CD8-positive, alpha-beta memory T cell (primary cell): Measurements from ENCODE around the gene DLG1. TPM values are rescaled to one million over a fixed set of nuclear protein-coding genes. Genes with fewer than 3 reads are reported as not detected.

ENCODE experiments used
- CTCF ChIA-PET: fragments of 350-600 bp; sonication (Branson Sonifier 250); formaldehyde crosslinking; loops from one replicate; lab custom pipeline; 2021; ENCODE audit warnings: antibody characterized with exemption; lab: Charles Lee
- POLR2A ChIA-PET: fragments of 350-600 bp; sonication (Branson Sonifier 250); formaldehyde crosslinking; loops from one replicate; lab custom pipeline; 2021; ENCODE audit warnings: antibody characterized with exemption; lab: Charles Lee
- DNase-seq, 5 donors: peaks; one replicate each; pipeline versions ENCODE4 v3.0.0 to v3.0.0-alpha.2; 2020 to 2022; ENCODE audit warnings: mixed read lengths in 1 of 5
- H3K27ac ChIP-seq: one replicate; pipeline ENCODE4 v1.7.0; 2013; ENCODE audit warnings: low read depth, mild to moderate bottlenecking, low read length, moderate library complexity
- H3K27me3 ChIP-seq: 2 replicates; pipeline ENCODE4 v1.7.0; 2013; ENCODE audit warnings: low read length, mild to moderate bottlenecking; ENCODE audit not compliant: insufficient read depth, poor library complexity, severe bottlenecking
- H3K36me3 ChIP-seq: 2 replicates; pipeline ENCODE4 v1.7.0; 2013; ENCODE audit warnings: mild to moderate bottlenecking, low read length, moderate library complexity; ENCODE audit not compliant: insufficient read depth
- H3K4me1 ChIP-seq: 2 replicates; pipeline ENCODE4 v1.7.0; 2013; ENCODE audit warnings: mild to moderate bottlenecking, low read length, moderate library complexity; ENCODE audit not compliant: insufficient read depth
- H3K4me3 ChIP-seq: 2 replicates; pipeline ENCODE4 v1.7.0; 2013; ENCODE audit warnings: mild to moderate bottlenecking, low read length
- H3K9me3 ChIP-seq: 2 replicates; pipeline ENCODE4 v1.7.0; 2013; ENCODE audit warnings: mild to moderate bottlenecking, low read length
- H3K27ac Mint-ChIP-seq, 8 donors: one replicate each; pipeline ENCODE4 v1.8.0; 2020 to 2021; ENCODE audit warnings: mixed read lengths in 8 of 8, mild to moderate bottlenecking in 6 of 8, inconsistent platforms in 3 of 8, moderate library complexity in 3 of 8
- H3K27me3 Mint-ChIP-seq, 2 donors: one replicate each; pipeline ENCODE4 v1.8.0; 2020 to 2021; ENCODE audit warnings: mixed read lengths in 2 of 2, mild to moderate bottlenecking in 1 of 2, moderate library complexity in 1 of 2
- H3K36me3 Mint-ChIP-seq, 3 donors: one replicate each; pipeline ENCODE4 v1.8.0; 2020 to 2021; ENCODE audit warnings: mixed read lengths in 3 of 3, inconsistent platforms in 1 of 3, mild to moderate bottlenecking in 1 of 3
- H3K4me1 Mint-ChIP-seq, 3 donors: one replicate each; pipeline ENCODE4 v1.8.0; 2020 to 2021; ENCODE audit warnings: mixed read lengths in 3 of 3, inconsistent platforms in 1 of 3, mild to moderate bottlenecking in 1 of 3
- H3K4me3 Mint-ChIP-seq, 7 donors: one replicate each; pipeline ENCODE4 v1.8.0; 2020 to 2021; ENCODE audit warnings: mixed read lengths in 7 of 7, mild to moderate bottlenecking in 6 of 7, moderate library complexity in 4 of 7, inconsistent platforms in 2 of 7
- H3K9me3 Mint-ChIP-seq, 5 donors: one replicate each; pipeline ENCODE4 v1.8.0; 2020 to 2022; ENCODE audit warnings: mixed read lengths in 5 of 5, mild to moderate bottlenecking in 3 of 5, moderate library complexity in 2 of 5, inconsistent platforms in 1 of 5
- polyA plus RNA-seq: library from polyadenylated mRNA; unstranded; fragments of 300-500 nt; fragmentation: Illumina TruSeq; gene quantifications from one replicate; pipeline ENCODE4 v1.2.3, GENCODE V29; 2021
- total RNA-seq, 2 experiments: library from RNA; stranded (reverse); gene quantifications; one replicate each; pipeline ENCODE4 v1.2.3, GENCODE V29; 2021

The DLG1 gene
- total and polyA plus RNA-seq, 3 experiments from 2014 or later, result 30.5 to 51.2 (median 49.2) TPM

GRCh38 chr3:197104738-197105137, 193.7 kb downstream of the DLG1 start:
- POLR2A ChIA-PET, result no interaction called here

DNA sequence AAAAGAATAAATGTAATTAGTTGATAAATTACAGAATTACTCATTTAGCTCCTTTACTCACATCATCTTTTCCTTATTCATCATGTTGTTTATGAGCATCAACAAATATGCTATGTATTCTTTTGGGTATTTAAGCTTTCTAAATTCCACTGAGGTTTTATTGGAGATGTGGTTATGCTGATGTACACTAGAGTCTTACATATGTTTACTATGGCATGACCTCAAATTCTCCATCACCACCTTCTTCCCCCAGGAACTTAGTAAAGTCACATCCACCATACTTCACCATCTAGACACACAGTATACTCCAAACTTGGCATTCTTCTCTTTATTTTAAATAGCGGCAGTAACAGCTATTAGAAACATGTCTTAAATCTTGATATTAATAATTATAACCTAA, 194.6 kb downstream of the DLG1 start:
- Histone ChIP-seq H3K9me3 (no peaks in the 10 kb centered on the region), H3K27me3 (no peaks in the 10 kb centered on the region), H3K36me3 (peaks cover 7% of the 10 kb centered on the region), H3K4me1 (no peaks in the 10 kb centered on the region), H3K27ac (no peak overlapping the region), H3K4me3 (no peak overlapping the region)
- DNase-seq, result no peak
- H3K4me1 Mint-ChIP-seq, result no peaks in the 10 kb centered on the region
- H3K27ac Mint-ChIP-seq, result no peak overlapping the region
- H3K9me3 Mint-ChIP-seq, result no peaks in the 10 kb centered on the region
- ChIA-PET POLR2A (no interaction called here), CTCF (no interaction called here)
- peaks cover 0 to 59% (median 15%) of the 10 kb centered on the region in 3 donors for H3K36me3 Mint-ChIP-seq
- no peaks in the 10 kb centered on the region for H3K27me3 Mint-ChIP-seq
- H3K4me3 Mint-ChIP-seq, result no peak overlapping the region

More at GRCh38 chr3:197104738-197105137, 193.7 kb downstream of the DLG1 start:
- Histone ChIP-seq H3K27ac (no peak overlapping the region), H3K27me3 (no peaks in the 10 kb centered on the region), H3K4me3 (no peak overlapping the region), H3K9me3 (no peaks in the 10 kb centered on the region), H3K4me1 (no peaks in the 10 kb centered on the region), H3K36me3 (peaks cover 7% of the 10 kb centered on the region)
- no peak overlapping the region for H3K4me3 Mint-ChIP-seq
- no peaks in the 10 kb centered on the region for H3K27me3 Mint-ChIP-seq
- H3K9me3 Mint-ChIP-seq, result no peaks in the 10 kb centered on the region
- CTCF ChIA-PET, result no interaction called here
- peaks cover 5 to 58% (median 19%) of the 10 kb centered on the region in 3 donors for H3K36me3 Mint-ChIP-seq
- H3K27ac Mint-ChIP-seq, result no peak overlapping the region
- DNase-seq, result no peak
- H3K4me1 Mint-ChIP-seq, result no peaks in the 10 kb centered on the region

- CTCF ChIA-PET, result no interaction called here
- Histone ChIP-seq H3K27me3 (no peaks in the 10 kb centered on the region), H3K36me3 (no peaks in the 10 kb centered on the region), H3K4me1 (no peaks in the 10 kb centered on the region), H3K9me3 (no peaks in the 10 kb centered on the region), H3K27ac (no peak overlapping the region), H3K4me3 (no peak overlapping the region)
- POLR2A ChIA-PET, result no interaction called here
- Mint-ChIP-seq H3K27me3 (no peaks in the 10 kb centered on the region), H3K9me3 (no peaks in the 10 kb centered on the region), H3K36me3 (peaks cover 3 to 31% (median 14%) of the 10 kb centered on the region in 3 donors), H3K4me1 (peaks cover 0 to 4% (median 0%) of the 10 kb centered on the region in 3 donors), H3K27ac (peak overlapping the region in 1 of 8 donors; percentile 5), H3K4me3 (no peak overlapping the region)
- DNase-seq, result no peak
Measured at GRCh38 chr3:197093871-197094270, 204.5 kb downstream of the DLG1 start.

DNA sequence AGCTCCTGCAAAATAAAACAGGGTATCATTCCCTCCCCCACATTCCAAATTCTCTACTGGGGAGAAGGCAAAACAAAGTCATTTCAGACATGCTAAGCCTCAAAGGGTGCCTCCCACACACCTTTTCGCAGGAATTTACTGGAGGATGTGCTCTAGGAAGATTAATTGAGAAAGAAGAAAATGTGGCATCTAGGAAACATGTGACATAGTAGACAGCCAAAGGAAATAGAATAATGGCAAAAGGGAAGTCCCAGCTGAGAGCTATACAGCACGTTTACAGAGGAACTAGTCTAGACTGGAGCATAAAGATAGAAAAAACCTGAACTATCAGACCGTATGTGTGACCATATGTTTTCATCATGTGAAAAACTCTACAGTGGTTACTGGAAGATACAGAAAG, 210.0 kb downstream of the DLG1 start:
- peak overlapping the region in 1 of 8 donors; percentile 23 for H3K27ac Mint-ChIP-seq
- Histone ChIP-seq H3K4me3 (no peak overlapping the region), H3K9me3 (no peaks in the 10 kb centered on the region), H3K27me3 (no peaks in the 10 kb centered on the region), H3K27ac (no peak overlapping the region), H3K4me1 (no peaks in the 10 kb centered on the region), H3K36me3 (no peaks in the 10 kb centered on the region)
- ChIA-PET POLR2A (no interaction called here), CTCF (no interaction called here)
- no peaks in the 10 kb centered on the region for H3K4me1 Mint-ChIP-seq
- H3K4me3 Mint-ChIP-seq, result no peak overlapping the region
- no peaks in the 10 kb centered on the region for H3K9me3 Mint-ChIP-seq
- DNase-seq, result no peak
- H3K36me3 Mint-ChIP-seq, result peaks cover 0 to 31% (median 12%) of the 10 kb centered on the region in 3 donors
- no peaks in the 10 kb centered on the region for H3K27me3 Mint-ChIP-seq

DNA sequence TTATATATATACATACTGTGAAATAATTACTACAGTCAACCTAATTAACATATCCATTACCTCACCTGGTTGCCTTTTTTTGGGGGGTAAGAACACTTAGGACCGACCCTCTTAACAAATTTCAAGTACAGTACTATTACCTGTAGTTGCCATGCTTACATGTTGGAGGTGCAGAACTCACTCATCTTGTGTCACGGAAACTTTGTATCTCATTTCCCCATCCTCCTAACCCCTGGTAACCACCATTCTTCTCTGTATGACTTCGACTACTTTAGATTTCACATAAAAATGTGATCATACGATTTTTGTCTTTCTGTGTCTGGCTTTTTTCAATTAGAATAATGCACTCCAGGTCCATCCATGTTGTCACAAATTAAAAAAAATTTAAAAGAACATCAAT, 213.3 kb downstream of the DLG1 start:
- no peaks in the 10 kb centered on the region for H3K27me3 ChIP-seq
- no peaks in the 10 kb centered on the region for H3K9me3 ChIP-seq
- Mint-ChIP-seq H3K9me3 (no peaks in the 10 kb centered on the region), H3K4me3 (no peak overlapping the region), H3K36me3 (peaks cover 0 to 44% (median 12%) of the 10 kb centered on the region in 3 donors), H3K4me1 (no peaks in the 10 kb centered on the region), H3K27me3 (no peaks in the 10 kb centered on the region), H3K27ac (peak overlapping the region in 1 of 8 donors; percentile 54)
- DNase-seq, result no peak
- no peaks in the 10 kb centered on the region for H3K4me1 ChIP-seq
- no peak overlapping the region for H3K4me3 ChIP-seq
- H3K36me3 ChIP-seq, result no peaks in the 10 kb centered on the region
- no peak overlapping the region for H3K27ac ChIP-seq
- ChIA-PET POLR2A (no interaction called here), CTCF (no interaction called here)

DNA sequence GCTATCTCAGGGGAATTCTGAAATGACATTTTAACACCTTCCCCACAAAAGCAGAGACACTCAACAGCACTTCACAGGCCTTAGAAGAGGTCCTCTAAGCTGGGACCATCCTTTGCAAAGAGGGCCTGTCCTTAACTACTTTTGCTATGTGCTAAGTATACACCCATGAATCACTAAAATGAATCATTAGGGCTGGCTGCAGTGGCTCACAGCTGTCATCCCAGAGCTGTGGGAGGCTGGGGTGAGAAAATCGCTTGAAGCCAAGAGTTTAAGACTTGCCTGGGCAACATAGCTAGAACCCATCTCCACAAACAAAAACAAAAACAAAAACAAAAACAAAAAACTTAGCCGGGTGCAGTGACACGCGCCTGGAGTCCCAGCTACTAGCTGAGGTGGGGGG, 214.9 kb downstream of the DLG1 start:
- POLR2A ChIA-PET, result no interaction called here
- H3K4me1 ChIP-seq, result no peaks in the 10 kb centered on the region
- no peaks in the 10 kb centered on the region for H3K36me3 ChIP-seq
- no peaks in the 10 kb centered on the region for H3K27me3 Mint-ChIP-seq
- peaks cover 3 to 42% (median 13%) of the 10 kb centered on the region in 3 donors for H3K36me3 Mint-ChIP-seq
- no peaks in the 10 kb centered on the region for H3K4me1 Mint-ChIP-seq
- H3K27ac ChIP-seq, result no peak overlapping the region
- no peaks in the 10 kb centered on the region for H3K27me3 ChIP-seq
- CTCF ChIA-PET, result no interaction called here
- no peak overlapping the region for H3K4me3 Mint-ChIP-seq
- H3K4me3 ChIP-seq, result no peak overlapping the region
- no peaks in the 10 kb centered on the region for H3K9me3 ChIP-seq
- H3K27ac Mint-ChIP-seq, result peak overlapping the region in 1 of 8 donors; percentile 2
- no peaks in the 10 kb centered on the region for H3K9me3 Mint-ChIP-seq
- DNase-seq, result no peak

DNA sequence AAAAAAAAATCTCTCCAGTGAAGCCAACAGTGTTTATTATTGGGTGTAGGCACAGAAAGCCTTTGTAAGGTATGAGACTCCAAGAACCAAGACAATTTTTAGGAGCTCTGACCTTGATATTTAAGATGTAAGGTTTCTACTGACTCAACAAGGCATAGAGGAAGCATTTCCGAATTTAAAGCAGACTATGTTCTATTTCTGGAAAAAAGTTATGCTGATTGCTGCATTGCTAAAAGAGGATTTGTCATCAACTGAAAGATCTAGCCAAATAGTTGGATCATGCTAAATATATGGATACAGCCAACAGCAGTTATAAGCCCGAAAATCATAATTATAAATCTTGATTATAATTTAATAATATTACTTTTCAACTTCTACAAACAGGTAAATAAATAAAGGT, 215.5 kb downstream of the DLG1 start:
- Histone ChIP-seq H3K4me3 (no peak overlapping the region), H3K9me3 (no peaks in the 10 kb centered on the region), H3K27me3 (no peaks in the 10 kb centered on the region), H3K4me1 (no peaks in the 10 kb centered on the region), H3K27ac (no peak overlapping the region), H3K36me3 (no peaks in the 10 kb centered on the region)
- no peaks in the 10 kb centered on the region for H3K27me3 Mint-ChIP-seq
- DNase-seq, result no peak
- ChIA-PET CTCF (no interaction called here), POLR2A (no interaction called here)
- no peak overlapping the region for H3K27ac Mint-ChIP-seq
- peaks cover 3 to 39% (median 13%) of the 10 kb centered on the region in 3 donors for H3K36me3 Mint-ChIP-seq
- no peaks in the 10 kb centered on the region for H3K9me3 Mint-ChIP-seq
- H3K4me3 Mint-ChIP-seq, result no peak overlapping the region
- no peaks in the 10 kb centered on the region for H3K4me1 Mint-ChIP-seq

GRCh38 chr3:197080344-197080743, 218.1 kb downstream of the DLG1 start:
- H3K27me3 Mint-ChIP-seq, result no peaks in the 10 kb centered on the region
- no peaks in the 10 kb centered on the region for H3K9me3 Mint-ChIP-seq
- ChIA-PET POLR2A (no interaction called here), CTCF (no interaction called here)
- no peak overlapping the region for H3K4me3 Mint-ChIP-seq
- H3K36me3 ChIP-seq, result no peaks in the 10 kb centered on the region
- H3K27ac Mint-ChIP-seq, result peak overlapping the region in 1 of 8 donors; percentile 38
- no peak for DNase-seq
- H3K4me1 Mint-ChIP-seq, result no peaks in the 10 kb centered on the region
- no peak overlapping the region for H3K4me3 ChIP-seq
- no peaks in the 10 kb centered on the region for H3K27me3 ChIP-seq
- H3K36me3 Mint-ChIP-seq, result peaks cover 3 to 46% (median 16%) of the 10 kb centered on the region in 3 donors
- no peak overlapping the region for H3K27ac ChIP-seq
- no peaks in the 10 kb centered on the region for H3K4me1 ChIP-seq
- no peaks in the 10 kb centered on the region for H3K9me3 ChIP-seq
